Measurements from ENCODE around the gene WWOX.

DNA sequence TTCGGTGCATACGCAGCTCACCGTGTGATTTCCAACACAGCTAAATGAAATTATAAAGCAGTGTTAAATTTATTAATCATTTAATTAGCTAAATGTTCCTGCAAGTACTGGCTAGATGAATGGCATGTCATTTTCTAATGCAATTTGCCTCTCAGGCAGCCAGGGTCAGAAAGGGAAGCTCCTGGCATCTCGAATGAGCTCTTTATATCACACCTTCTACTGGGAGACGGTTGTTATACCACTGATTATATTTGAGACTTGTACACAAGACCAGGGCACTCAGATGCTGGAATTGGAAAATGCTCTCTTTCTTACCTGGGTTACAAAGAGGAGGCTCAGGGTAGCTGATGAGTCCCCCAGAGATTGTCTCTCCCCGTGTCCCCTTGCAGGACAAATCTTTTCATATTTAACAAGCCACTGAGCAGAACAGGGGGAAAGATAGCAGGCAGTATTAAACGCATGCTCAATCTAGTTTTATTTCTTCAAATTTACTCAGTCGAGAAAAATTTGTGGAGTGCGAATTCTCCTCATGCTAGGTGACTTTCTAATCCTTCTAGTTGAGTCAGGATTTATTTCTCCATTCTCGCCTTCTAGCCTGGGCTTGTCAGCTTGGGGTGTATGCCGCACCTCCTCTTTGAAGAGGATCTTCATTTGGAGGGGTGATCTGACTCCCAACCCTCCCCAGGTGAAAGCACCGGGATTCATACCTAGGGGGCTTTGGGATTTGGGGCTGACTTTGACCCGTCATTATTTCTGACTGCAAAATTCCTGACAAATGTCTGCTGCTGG, 1060.0 kb downstream of the WWOX start:
- TF ChIP-seq CTCF (IDR thresholded peaks at IDR 0.05) (no peak), POLR2A (IDR thresholded peaks at IDR 0.05) (no peak)

Measured in right lobe of liver (tissue), 4 donors.